ENCODE data around the gene CLTCL1. TPM values are rescaled to one million over a fixed set of nuclear protein-coding genes. Genes with fewer than 3 reads are reported as not detected.

Gene CLTCL1
- total RNA-seq, 1 donor from 2014 or later: 13.7 TPM

DNA sequence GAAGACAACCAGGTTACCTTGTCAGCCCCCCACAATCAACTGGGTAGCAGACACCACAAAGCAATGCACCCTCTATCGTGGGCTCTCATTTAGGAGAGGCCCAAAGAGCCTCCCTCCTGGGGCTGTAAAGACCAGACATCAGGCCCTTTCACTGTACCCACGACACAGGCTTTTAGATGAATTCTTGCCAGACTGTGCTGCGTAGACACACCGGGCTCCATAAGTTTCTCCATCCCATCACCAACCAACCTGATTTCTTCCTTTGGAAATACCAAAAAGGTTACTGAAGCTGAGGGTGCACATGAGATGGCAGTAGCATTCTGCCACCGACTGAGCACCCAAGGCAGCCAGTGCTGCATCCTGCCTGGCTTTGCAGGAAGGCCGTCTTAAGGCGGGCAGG lies 66.5 kb downstream of the CLTCL1 start:
- no peak for DNase-seq (ENCODE audit: low read depth)
- Histone ChIP-seq H3K4me3 (ENCODE audit: low read depth, low read length) (no peak overlapping the region), H3K27me3 (ENCODE audit: control insufficient read depth, insufficient read depth, low read length) (no peaks in the 10 kb centered on the region), H3K36me3 (ENCODE audit: control insufficient read depth, insufficient read depth, low read length) (peaks cover 20% of the 10 kb centered on the region)
- TF ChIP-seq, protein P1, sequence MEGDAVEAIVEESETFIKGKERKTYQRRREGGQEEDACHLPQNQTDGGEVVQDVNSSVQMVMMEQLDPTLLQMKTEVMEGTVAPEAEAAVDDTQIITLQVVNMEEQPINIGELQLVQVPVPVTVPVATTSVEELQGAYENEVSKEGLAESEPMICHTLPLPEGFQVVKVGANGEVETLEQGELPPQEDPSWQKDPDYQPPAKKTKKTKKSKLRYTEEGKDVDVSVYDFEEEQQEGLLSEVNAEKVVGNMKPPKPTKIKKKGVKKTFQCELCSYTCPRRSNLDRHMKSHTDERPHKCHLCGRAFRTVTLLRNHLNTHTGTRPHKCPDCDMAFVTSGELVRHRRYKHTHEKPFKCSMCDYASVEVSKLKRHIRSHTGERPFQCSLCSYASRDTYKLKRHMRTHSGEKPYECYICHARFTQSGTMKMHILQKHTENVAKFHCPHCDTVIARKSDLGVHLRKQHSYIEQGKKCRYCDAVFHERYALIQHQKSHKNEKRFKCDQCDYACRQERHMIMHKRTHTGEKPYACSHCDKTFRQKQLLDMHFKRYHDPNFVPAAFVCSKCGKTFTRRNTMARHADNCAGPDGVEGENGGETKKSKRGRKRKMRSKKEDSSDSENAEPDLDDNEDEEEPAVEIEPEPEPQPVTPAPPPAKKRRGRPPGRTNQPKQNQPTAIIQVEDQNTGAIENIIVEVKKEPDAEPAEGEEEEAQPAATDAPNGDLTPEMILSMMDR (IDR thresholded peaks at IDR 0.05; ENCODE audit: insufficient read depth, low read length, severe bottlenecking): no peak
- FAIRE-seq: no peak

- TF ChIP-seq, protein P1 (IDR thresholded peaks at IDR 0.05; ENCODE audit: insufficient read depth, low read length, severe bottlenecking): no peak
- no peak for DNase-seq (ENCODE audit: low read depth)
- Histone ChIP-seq H3K27me3 (ENCODE audit: control insufficient read depth, insufficient read depth, low read length) (no peaks in the 10 kb centered on the region), H3K4me3 (ENCODE audit: low read depth, low read length) (no peak overlapping the region), H3K36me3 (ENCODE audit: control insufficient read depth, insufficient read depth, low read length) (peaks cover 23% of the 10 kb centered on the region)
- FAIRE-seq: no peak
Measured at GRCh38 chr22:19224557-19224956, 67.0 kb downstream of the CLTCL1 start.

DNA sequence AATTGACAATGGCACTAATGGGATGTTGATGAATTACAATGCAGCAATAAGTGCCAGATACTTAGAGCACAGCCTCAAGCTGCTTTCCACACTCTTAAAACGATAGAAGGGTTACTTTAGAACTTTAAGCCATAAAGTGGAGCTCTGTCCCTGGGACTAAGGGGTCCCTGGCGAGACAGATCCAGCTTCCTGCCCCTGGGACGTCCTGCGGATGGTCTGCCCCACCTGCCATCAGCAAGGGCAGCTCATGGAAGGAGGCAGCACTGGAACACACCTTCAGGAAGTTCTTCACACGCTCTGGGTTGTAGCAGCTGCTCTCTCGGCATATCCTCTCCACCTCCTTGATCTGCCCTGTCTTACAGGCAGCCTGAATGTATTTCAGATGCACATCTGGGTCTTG lies 67.9 kb downstream of the CLTCL1 start:
- TF ChIP-seq, protein P1 (IDR thresholded peaks at IDR 0.05; ENCODE audit: insufficient read depth, low read length, severe bottlenecking): no peak
- Histone ChIP-seq H3K27me3 (ENCODE audit: control insufficient read depth, insufficient read depth, low read length) (no peaks in the 10 kb centered on the region), H3K36me3 (ENCODE audit: control insufficient read depth, insufficient read depth, low read length) (peaks cover 23% of the 10 kb centered on the region), H3K4me3 (ENCODE audit: low read depth, low read length) (no peak overlapping the region)
- FAIRE-seq (no peak), DNase-seq (ENCODE audit: low read depth) (no peak)

GRCh38 chr22:19223110-19223509 lies 68.4 kb downstream of the CLTCL1 start:
- peaks cover 21% of the 10 kb centered on the region for H3K36me3 ChIP-seq (ENCODE audit: control insufficient read depth, insufficient read depth, low read length)
- TF ChIP-seq, protein P1 (IDR thresholded peaks at IDR 0.05; ENCODE audit: insufficient read depth, low read length, severe bottlenecking): no peak
- FAIRE-seq: peak; percentile 7
- H3K4me3 ChIP-seq (ENCODE audit: low read depth, low read length): no peak overlapping the region
- no peaks in the 10 kb centered on the region for H3K27me3 ChIP-seq (ENCODE audit: control insufficient read depth, insufficient read depth, low read length)
- no peak for DNase-seq (ENCODE audit: low read depth)

DNA sequence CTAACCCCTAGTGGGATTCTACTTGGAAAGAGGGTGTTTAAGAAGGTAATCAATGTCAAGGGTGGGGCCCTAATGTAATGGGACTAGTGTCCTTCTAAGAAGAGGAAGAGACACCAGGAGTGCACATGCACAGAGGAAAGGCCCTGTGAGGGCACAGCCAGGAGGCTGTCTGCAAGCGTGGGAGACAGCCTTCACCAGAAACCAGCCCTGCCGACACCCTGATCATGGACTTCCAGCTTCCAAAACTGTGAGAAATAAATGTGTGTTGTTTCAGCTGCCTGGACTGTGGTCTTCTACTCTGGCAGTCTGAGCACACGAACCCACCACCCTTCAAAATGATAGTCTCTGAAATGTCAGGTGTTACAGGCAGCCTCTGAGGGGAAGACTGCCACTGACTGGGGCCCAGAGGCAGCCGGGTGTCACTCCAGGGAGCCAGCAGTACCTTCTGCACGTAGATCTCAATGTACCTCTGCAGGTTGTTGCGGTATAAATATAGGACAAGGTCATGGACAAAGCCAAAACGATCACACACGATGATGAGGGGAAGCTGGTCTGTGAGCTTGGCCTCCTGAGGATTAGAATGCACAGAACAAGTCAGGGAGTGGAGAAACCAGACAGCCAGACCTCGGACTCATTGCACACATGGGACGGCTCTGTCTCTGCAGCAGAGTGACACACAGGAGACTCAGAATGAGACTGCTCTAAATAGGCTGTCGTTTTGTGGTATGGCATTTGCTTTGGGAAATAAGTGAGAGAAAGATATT lies 69.1 kb downstream of the CLTCL1 start:
- Histone ChIP-seq H3K36me3 (ENCODE audit: control insufficient read depth, insufficient read depth, low read length) (peaks cover 21% of the 10 kb centered on the region), H3K27me3 (ENCODE audit: control insufficient read depth, insufficient read depth, low read length) (no peaks in the 10 kb centered on the region), H3K4me3 (ENCODE audit: low read depth, low read length) (no peak overlapping the region)
- FAIRE-seq: peak; percentile 36
- DNase-seq (ENCODE audit: low read depth): no peak
- TF ChIP-seq, protein P1 (IDR thresholded peaks at IDR 0.05; ENCODE audit: insufficient read depth, low read length, severe bottlenecking): no peak

DNA sequence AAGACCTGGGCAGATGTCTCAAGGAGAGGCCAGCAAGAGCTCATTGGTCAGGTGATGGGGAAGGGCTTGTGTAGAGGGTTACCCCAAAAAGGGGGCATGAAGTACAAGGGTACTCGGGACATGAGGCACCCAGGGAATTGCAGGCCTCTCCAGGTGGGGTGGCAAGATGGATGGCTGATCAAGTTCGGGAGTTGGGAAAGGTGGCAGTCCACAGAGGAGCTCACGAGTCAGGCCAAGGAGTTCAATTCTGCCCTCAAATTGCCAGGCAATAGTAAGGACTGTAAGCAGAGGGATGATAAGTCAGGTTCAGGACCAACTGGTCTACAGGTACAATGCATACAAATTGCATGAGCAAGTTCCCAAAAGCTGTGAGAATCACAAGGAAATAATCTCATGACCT lies 70.7 kb downstream of the CLTCL1 start:
- DNase-seq (ENCODE audit: low read depth) (no peak), FAIRE-seq (no peak)
- no peaks in the 10 kb centered on the region for H3K27me3 ChIP-seq (ENCODE audit: control insufficient read depth, insufficient read depth, low read length)
- no peak overlapping the region for H3K4me3 ChIP-seq (ENCODE audit: low read depth, low read length)
- TF ChIP-seq, protein P1 (IDR thresholded peaks at IDR 0.05; ENCODE audit: insufficient read depth, low read length, severe bottlenecking): no peak
- H3K36me3 ChIP-seq (ENCODE audit: control insufficient read depth, insufficient read depth, low read length): peaks cover 19% of the 10 kb centered on the region
